ENCODE results near the gene S100A2. TPM values are rescaled to one million over a fixed set of nuclear protein-coding genes. Genes with fewer than 3 reads are reported as not detected.
"Not testable (repeated sequence)": the region's sequence is repeated elsewhere in the genome, so short reads cannot be mapped to it uniquely, and the experiment has no call there.

Gene S100A2
- polyA plus RNA-seq, 3 donors, result 5.8 to 7.9 (median 6.8) TPM

DNA sequence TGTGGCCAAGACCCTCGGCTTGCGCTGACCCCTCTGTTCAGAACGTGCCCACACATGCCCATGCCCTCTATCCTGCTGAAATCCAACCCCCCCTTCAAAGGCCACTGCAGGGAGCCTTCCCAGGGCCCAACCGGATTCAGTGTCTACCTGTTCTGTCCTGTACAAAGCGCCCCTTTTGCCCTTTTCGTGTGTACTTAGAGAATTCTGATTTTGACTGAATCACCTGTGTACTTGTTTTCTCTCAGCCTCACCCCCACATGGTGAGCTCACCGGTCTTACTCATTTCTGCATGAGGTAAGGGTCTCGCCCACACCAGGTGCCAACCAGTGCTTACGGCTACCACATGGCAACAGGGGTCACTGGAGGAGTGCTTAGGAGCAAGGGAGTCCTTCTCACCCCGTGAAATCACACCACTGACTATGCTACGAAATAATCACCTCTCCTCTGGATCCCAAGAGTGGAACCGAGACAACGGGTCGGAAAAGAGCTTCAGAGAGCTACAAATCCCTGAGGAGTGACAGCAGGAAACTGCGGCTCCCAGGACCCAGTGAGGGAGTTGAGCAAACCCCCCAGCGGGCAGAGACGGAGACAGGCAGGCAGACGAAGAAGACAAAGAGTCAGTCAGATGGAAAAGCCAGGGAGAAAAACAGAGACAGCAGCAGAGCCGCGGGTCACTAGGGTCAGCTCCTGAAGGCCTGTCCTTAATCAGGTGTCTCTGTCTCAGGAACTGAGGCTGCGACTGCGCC lies 2.1 kb upstream of the S100A2 start:
- no peak for DNase-seq

DNA sequence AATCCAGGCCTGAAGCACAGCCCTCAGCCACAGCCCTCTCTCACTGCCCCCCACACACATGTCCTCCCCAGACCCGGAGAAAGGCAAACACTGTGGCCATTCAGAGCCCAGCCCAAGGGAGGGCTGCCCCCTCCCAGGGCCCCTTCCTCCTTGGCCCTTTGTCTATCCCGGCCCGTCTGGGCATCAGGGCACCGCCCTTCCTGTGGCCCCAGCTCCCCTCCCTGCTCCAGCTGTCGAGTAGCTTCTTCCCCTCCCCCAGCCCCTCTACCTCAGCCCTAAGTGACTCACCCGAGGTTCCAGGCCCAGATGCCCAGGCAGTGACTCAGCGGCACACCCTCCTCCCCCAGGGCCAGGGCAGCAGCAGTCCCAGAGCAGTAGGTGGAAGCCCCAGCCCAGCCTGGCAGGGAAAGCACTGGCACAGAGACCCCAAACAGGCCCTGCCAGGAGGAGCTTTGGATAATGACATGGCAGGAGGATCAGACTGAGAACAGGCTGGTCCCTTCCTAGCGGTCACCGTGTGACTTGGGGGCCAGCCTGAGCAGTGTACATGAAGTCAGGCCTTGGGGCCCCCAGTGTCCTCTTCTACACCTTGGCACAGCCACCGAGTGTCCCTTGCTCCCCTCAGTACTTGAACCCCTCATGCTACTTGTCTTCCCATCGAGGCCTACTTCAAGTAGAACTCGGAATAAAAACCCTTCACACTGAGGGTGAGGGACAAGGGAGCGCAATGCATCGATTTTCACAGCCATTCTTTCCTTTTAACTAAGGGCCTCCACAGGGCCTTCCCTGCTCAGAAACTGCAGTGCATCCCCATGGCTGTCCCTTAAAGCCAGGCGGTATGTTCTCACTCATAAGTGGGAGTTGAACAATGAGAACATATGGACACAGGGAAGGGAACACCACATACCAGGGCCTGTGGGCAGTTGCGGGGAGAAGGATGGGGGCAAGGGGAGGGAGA lies 1.0 kb upstream of the S100A2 start:
- peak; percentile 72 for DNase-seq

DNA sequence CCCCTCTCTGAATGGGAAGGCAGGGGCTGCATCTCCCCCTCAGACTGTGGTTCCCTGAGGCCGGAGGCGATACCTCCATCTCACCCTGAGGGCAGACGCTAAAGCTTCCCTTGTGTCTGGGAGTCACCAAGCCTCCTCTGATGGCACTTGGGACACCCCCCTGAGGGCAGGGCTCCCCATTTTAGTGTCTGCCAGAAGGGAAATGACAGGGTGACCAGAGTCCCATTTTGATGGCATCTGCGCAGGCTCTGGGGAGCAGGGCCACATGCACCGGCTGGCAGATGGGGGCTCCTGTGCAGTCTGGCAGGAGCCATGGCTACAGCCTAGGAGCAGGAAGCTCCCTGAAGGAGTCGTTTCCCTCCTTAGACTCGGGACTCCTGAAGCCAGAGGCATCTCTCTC lies 1.7 kb downstream of the S100A2 start:
- DNase-seq, result no peak

DNA sequence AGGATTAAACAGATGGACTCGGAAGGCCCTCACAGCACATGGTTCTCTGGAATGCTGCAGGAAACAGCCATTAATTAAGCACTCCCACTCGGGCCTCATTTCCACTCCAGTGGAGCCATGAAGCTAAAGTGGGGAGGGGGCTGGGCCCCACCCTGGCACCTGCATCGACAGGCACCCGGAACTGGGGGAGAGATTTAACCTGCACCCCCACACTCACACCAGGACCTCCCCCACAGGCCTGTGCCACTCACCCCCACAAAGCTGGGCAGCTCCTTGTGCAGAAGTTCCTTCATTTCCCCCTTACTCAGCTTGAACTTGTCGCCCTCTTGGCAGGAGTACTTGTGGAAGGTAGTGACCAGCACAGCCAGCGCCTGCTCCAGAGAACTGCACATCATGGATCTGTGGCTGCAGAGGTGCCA lies 2.2 kb downstream of the S100A2 start:
- peak; percentile 72 for DNase-seq

DNA sequence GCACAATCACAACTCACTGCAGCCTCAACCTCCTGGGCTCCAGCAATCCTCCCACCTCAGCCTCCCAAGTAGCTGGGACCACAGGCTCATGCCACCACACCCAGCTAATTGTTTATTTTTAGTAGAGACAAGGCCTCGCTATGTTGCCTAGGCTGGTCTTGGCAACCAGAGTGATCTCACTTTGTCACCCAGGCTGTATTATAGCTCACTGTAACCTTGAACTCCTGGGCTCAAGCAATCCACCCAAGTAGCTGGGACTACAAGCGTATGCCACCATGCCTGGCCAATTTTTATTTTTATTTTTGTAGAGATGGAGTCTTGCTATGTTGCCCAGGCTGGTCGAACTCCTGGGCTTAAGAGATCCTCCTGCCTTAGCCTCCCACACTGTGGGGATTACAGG lies 3.6 kb downstream of the S100A2 start:
- not testable (repeated sequence) for DNase-seq

DNA sequence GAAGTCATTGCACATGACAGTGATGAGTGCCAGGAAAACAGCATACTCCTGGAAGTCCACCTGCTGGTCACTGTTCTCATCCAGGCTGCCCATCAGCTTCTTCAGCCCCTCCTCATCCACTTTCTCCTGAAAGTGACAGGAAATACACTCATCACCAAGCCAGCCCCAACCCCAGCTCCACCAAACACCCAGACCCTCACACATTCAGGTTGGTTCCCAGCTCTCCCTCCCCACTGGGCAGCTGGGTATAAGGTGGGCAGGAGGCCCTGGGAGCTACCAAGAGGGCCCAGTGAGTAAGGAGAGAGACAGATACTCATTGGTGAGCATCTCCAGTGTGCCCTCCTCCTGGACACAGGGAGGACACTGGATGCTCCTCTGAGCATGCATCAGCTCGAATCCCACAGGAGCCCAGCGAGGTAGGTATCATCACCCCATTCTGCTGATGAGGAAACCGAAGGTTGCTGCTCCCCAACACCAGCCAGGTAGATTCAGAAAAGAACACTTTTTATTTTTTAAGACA lies 4.1 kb downstream of the S100A2 start:
- no peak for DNase-seq

DNA sequence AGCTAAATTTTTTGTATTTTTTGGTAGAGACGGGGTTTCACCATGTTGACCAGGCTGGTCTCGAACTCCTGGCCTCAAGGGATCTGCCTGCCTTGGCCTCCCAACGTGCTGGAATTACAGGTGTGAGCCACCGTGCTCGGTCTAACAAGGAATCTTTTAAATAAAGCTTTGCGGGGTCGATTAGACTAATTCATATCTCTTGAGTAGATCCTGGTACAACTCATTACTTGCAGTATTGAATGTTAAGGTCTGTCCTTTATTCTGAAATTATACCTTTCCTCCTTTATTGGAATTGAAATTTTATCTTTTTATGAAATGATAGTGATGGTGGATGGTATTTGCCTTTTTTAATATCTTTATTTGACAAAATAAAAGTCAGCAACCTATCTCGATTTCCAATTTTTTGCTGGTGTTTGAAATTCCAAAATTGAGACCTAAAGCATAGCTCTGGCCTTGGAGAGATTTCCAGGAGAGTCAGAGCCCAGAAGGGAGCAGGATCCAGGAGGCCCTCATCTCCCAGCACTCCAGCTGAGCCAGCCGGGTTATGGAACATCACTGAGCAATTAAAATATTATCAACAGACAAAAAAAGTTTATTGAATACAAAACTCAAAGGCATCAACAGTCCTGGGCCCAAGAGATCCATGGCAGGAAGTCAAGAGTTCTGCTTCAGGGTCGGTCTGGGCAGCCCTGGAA lies 4.7 kb downstream of the S100A2 start:
- DNase-seq, result no peak

DNA sequence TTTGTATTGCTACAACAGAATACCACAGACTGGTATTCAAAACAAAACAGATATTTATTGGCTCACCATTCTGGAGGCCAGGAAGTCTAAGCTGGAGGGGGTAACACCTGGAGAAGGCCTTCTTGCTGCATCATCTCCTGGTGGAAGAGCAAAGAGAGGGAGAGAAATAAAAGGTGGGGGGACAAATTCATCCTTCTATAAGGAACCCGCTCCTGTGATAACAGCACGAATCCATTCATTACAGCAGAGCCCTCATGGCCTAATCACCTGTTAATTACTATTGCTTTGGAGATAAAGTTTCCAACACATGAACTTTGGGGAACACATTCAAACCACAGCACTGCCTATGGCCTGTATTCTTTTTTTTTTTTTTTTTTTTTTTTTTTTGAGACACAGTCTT lies 5.4 kb downstream of the S100A2 start:
- DNase-seq, result no peak

DNA sequence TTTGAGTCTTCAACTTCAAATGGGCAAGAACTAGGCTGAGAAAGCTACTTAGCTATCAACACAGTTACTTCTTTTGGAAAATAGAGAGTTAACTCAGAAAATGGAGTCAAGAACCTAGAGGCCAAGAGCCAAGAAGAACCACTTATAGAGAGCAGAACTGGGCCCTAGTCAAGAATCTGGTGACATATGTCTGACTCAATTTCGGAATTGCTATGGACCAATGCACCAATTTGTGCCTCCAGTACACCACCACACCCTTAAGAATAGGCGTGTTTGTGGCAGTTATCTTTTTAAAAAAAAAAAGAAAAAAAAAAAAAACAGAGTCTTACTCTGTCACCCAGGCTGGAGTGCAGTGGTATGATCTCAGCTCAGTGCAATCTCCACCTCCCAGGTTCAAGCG lies 7.8 kb downstream of the S100A2 start:
- DNase-seq, result no peak

DNA sequence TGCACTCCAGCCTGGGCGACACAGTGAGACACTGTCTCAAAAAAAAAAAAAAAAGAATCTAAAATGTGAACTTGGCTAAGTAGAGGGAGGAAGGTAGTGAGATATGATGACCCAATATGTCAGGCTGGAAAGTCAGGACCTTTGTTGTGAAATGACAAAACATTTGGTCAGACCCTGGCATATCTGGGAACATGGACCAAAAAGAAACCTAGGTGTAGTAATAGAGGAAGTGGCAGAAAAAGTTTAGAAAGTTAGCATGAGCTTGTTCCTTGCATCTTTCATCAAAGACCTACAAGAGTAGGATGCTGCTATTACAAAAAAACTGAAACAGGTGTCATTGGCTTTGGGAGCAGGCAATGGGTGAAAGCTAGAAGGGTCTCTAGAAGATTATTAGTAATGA lies 9.3 kb downstream of the S100A2 start:
- DNase-seq, result no peak

DNA sequence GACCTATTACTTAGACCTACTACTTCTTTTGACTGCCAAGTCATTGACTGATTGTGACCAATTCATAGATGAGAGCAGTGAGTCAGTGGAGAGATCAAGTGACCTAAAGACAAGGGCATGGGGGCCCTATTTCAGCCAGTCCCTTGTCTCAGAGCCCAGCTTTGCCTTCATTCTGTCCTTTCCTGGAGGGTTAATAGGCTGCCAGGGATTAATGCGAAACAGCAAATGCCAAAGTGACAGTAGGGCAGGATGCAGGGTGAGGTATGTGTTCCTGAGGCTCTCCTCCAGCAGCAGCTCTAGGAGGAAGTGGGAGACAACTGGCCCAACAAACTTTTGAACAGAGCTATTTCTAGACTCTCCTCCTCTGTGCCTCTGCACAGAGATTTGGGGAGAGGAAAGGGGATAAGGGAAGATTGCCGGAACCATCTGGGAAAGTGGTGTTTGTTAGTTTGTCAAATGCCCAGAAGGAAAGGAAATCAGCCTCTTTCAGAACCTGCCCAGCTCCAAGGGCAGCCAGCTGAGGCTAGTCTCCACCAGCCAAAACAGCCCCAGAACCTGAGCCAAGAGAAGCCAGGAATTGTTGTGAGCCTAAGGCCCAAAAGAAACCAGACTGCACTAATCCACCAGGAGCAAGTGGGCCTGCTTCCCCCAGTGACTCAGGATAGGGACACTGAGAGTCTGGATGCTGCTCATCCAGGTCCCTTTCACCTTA lies 11.7 kb downstream of the S100A2 start:
- DNase-seq, result no peak

DNA sequence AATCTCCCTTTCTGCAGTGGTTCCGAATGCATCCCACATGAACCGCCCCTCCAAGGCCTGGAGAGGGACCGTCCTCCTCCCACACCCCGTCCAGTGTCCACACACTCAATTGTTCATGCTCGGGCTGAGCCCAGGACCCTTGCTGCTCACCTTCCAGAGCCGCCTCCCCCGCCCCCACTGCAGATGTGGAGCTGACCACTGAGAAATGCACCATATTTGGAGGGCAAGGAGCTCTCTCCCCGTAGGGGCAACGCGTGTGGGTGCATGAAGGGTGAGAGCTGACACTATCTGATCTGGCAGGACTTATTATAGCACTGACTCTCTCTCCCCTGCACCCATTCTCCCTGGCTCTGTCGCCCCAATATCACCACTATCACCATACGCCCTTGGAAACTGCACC lies 12.5 kb downstream of the S100A2 start:
- no peak for DNase-seq

DNA sequence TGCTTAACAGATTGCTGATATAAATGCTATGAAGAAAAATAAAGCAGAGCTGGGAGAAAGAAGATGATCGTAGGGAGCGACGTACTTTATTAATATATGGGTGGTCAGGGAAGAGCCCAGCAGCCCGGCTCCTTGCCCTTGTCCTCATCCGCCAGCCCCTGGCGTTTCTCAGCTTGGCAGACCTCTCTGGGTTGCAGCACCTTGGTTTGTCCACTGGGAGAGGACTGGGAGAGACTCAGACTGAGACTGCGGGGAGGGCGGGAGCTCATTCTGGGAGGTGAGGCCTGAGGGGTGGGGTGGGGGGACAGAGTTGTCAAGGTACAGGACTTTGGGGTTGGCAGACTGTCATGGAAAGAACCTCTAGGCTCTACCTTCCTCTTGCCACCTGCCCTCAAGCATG lies 13.3 kb downstream of the S100A2 start:
- DNase-seq, result no peak

DNA sequence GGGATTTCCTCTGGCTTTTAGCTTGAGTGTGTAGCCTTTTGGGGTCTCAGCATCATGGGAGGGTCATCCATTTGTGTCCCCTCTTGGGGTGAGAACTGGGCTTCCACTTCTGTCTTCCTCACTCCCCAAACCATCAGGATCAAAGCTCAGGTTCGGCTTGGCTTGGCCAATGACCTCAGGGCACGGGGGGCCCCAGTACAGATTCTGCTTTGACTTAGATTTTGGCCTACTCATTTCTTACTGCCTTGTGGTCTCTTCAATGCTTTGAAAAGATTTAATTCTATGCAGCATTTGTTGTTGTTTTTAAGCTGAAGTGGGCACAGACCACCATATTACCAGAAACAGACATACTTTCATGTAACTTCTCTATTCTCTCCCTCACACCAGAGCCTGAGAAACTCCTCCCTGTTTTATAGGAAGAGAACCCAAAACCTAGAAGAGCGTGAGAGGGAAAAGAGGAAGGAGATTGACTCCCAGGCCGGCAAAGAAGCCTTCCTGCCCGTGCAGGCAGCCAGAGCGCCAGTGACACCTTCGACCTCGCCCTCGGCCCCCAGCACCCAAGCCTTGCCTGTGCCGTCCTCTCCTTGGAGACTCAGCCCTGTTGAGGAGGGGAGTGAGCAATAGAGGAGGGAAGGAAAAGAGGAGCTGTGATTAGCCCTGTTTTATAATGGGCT lies 14.7 kb downstream of the S100A2 start:
- no peak for DNase-seq

DNA sequence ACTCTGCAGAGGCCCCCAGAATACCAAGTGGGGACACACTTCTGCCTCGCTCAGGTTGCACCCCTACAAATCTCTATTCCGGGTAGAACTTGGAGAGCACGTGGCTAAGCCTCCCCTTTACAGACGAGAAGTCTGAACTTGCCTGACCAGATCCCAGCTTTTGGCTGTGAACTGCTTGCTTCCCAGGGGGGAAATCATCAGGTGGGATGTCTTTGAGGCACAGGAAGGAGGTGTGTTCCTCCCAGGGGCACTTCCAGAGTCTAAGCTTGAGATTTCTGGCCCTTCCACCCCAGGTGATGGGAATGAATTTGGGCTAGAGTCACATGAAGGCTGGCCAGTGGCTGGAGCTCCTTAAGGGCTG lies 15.3 kb downstream of the S100A2 start:
- DNase-seq, result no peak

DNA sequence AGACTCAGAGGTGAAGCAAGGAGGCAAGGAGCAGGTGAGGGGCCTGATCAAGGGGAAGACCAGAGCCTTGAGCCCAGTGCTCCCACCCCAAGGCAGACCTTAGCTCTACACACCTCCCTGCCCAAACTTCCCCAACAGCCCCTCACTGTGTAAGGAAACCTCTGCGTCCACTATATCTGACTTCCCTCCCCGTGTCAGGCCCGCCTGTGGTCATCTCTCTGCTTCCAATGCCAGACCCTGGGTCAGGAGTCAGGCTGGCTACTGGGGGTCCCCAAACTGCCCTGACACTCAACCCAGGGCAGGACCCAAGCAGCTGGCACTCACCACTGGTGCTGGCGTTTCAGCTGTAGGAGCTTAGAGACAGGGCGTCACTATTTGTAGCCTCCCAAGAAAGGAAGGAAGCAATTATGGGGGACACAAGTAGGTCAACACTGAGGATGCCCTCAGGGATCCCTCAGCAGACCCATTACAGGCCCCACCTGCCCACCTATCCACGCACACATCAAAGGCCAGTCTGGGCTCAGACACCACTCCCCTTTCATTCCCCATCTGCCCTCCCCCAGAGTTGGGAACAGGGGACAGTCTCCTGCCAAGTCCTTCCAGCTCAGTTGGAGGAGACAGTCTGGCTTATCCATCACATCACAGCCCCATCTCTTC lies 15.8 kb downstream of the S100A2 start:
- no peak for DNase-seq

DNA sequence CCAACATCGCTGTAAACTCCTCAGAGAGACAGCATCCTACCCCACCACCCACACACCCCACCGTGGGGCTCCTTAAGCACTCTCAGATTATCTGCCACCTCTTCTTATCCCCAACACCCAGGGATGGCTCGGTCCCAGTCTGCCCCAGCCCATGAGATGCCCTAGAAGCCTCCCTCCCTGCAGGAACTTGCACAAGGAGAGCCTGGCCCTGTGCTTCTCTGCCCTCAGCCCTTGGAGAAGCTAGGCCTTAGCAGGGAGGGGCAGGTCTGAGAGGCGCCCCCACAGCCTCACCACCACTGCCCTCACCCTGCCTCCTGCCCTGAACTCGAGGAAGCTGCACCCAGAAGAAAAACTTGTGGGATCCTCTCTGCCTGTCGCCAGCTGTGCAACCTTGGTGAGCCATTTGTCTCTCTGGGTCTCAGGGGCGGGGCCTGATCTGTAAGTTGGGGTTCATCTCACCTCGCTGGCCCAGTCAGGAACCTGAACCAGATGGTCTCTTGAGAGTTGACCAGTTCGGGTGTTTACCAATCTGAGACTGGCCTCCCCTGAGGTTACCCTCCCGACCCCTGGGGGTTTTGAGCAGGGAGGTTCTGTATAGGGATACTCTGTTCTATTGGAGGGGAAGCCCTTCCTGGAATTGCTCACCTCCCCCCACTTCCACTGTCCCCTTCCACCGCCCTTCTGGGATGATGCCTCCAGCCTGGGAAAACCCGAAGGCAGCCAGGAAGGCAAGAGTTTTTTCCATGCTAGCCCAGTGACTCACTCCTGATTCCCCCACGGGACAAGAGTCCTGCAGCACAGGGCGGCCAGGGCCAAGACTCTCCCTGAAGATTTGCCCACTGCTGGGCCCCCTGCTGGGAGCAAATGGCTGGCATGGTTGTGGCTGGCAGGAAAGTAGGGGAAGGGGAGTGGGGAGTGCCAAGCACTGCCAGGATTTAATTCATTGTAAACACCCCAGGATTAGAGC lies 16.6 kb downstream of the S100A2 start, which contains the start of gene S100A3:
TSS of gene S100A3 (minus strand) at position 537 of the 967 bp plus-strand sequence. CDS start 773 bp downstream, outside the sequence.
- DNase-seq, result no peak

DNA sequence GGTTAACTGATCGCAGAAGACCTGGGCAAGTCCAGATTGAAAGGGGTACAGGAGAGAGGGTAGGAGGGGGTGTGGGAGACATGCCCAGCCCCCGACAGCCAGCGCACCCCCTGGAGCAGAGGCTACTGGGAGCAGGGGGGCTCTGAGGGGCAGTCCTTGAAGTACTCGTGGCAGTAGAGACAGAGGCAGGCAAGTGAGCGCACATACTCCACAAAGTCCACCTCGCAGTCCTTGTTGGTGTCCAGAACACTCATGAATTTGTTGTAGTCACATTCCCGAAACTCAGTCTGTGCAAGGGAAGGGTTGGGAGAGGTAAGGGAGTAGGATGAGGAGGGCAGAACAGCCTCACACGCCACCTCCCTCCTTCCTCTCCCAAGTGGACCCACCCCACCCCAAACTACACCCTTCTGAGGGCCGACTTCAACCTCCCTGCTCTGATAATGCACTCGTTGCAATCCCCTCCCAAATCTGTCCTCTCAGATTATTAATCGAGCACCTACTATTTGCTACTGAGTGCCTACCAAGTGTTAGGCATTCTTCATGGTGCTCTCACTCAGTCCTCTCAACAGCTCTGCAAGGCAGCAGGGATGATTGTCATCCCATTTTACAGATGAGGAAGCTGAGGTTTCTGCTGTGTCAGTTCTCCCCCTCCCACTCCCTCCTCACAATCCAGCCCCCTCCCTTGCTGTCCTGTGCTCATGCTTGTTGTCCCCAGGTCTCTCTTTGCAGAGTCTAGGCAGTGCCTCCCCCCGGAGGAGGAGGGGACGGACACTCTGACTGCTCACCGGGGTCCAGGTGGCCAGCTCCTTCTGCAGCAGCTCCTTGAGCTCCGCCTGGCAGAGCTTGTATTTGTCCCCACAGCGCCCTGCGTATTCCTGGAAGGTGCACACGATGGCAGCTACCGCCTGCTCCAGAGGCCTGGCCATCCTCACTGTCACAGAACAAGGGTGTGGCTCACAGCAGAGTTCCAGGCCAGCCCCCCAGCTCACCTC lies 17.8 kb downstream of the S100A2 start:
- no peak for DNase-seq

Data from renal pelvis (tissue), 4 donors.